Chondrocyte (in vitro differentiated cells): ENCODE data around the gene PLPPR1. TPM values are rescaled to one million over a fixed set of nuclear protein-coding genes. Genes with fewer than 3 reads are reported as not detected.
"Not testable (repeated sequence)": the region's sequence is repeated elsewhere in the genome, so short reads cannot be mapped to it uniquely, and the experiment has no call there.

Source experiments
- DNase-seq: peaks from one replicate; pipeline ENCODE4 v3.0.0; 2021; ENCODE audit warnings: mixed read lengths, low spot score
- H3K27ac Mint-ChIP-seq: one replicate; pipeline ENCODE4 v1.8.0; 2021; ENCODE audit warnings: mild to moderate bottlenecking, moderate library complexity, mixed read lengths; ENCODE audit not compliant: unreplicated experiment
- H3K27me3 Mint-ChIP-seq: 2 replicates; pipeline ENCODE4 v1.8.0; 2021; ENCODE audit warnings: low read depth, mixed read lengths
- H3K36me3 Mint-ChIP-seq: 2 replicates; pipeline ENCODE4 v1.8.0; 2021; ENCODE audit warnings: low read depth, mixed read lengths
- H3K4me1 Mint-ChIP-seq: 2 replicates; pipeline ENCODE4 v1.8.0; 2021; ENCODE audit warnings: low read depth, mild to moderate bottlenecking, mixed read lengths
- H3K4me3 Mint-ChIP-seq: one replicate; pipeline ENCODE4 v1.8.0; 2021; ENCODE audit warnings: mild to moderate bottlenecking, moderate library complexity, mixed read lengths; ENCODE audit not compliant: unreplicated experiment
- H3K9me3 Mint-ChIP-seq: 2 replicates; pipeline ENCODE4 v1.8.0; 2021; ENCODE audit warnings: low read depth, mixed read lengths
- CTCF ChIP-seq: fragments of 200-600 bp; sonication (generic); IDR thresholded peaks from 2 replicates; pipeline ENCODE4 v1.5.0; 2021; ENCODE audit warnings: antibody characterized with exemption, mild to moderate bottlenecking, moderate library complexity
- total RNA-seq: library from RNA; stranded (reverse); gene quantifications from 3 replicates; pipeline ENCODE4 v1.2.1, GENCODE V29; 2021

The PLPPR1 gene
- total RNA-seq, 1 donor from 2014 or later: not detected

GRCh38 chr9:101270302-101270701, 241.8 kb downstream of the PLPPR1 start:
- Mint-ChIP-seq H3K36me3 (no peaks in the 10 kb centered on the region), H3K27ac (no peak overlapping the region), H3K4me1 (no peaks in the 10 kb centered on the region), H3K9me3 (no peaks in the 10 kb centered on the region), H3K4me3 (no peak overlapping the region), H3K27me3 (peaks cover 14% of the 10 kb centered on the region)
- no peak for TF ChIP-seq CTCF
- DNase-seq: no peak

DNA sequence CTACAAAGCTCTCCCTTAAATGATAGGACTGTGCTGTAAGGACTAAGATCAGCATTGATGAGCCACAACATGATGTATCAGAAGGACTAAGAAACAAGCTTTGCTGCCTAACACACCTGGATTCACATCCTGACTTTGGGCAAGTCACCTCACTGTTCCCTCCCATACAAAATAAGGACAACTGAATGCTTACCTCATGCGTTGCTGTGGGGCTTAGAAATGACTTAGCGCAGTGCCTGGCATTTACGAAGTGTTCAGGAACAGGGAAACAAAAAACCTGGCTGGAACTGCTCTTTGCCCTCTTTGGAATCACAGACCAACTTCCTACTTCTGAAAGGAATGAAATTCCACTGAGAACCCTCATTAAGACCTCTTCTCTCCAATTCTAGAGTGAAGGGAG, 242.6 kb downstream of the PLPPR1 start:
- DNase-seq: no peak
- Mint-ChIP-seq H3K27ac (no peak overlapping the region), H3K36me3 (no peaks in the 10 kb centered on the region), H3K4me1 (no peaks in the 10 kb centered on the region), H3K27me3 (peaks cover 17% of the 10 kb centered on the region), H3K9me3 (no peaks in the 10 kb centered on the region), H3K4me3 (no peak overlapping the region)
- TF ChIP-seq CTCF: no peak

GRCh38 chr9:101274971-101275768, 246.6 kb downstream of the PLPPR1 start:
- no peaks in the 10 kb centered on the region for H3K36me3 Mint-ChIP-seq
- H3K4me3 Mint-ChIP-seq: no peak overlapping the region
- TF ChIP-seq CTCF: no peak
- no peak overlapping the region for H3K27ac Mint-ChIP-seq
- no peak for DNase-seq
- peaks cover 19% of the 10 kb centered on the region for H3K27me3 Mint-ChIP-seq
- no peaks in the 10 kb centered on the region for H3K4me1 Mint-ChIP-seq
- H3K9me3 Mint-ChIP-seq: peaks cover under 1% of the 10 kb centered on the region

DNA sequence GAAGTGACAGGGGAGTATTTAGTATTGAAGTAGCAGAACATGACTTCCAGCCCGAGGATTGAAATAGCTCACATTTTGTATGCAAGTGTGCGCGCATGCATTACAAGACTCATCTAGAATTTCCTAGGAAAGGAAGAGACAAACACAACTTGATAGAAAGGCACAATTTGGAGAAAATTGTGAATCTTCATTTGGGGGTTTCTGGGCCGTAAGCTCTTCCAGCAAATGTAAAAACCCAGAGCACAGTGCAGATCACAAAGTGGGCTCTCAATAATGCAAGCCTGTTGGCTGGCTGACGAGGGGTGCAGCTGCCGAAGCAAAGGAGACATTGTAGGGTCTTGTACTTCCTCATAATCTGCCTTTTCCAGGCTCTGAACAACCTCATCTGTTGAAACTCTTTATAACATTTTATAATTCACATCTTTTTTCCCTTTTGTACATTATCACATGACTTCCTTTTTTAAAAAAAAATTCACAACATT, 247.3 kb downstream of the PLPPR1 start:
- no peak for DNase-seq
- Mint-ChIP-seq H3K9me3 (peaks cover 7% of the 10 kb centered on the region), H3K27me3 (peaks cover 17% of the 10 kb centered on the region), H3K4me1 (no peaks in the 10 kb centered on the region), H3K27ac (no peak overlapping the region), H3K36me3 (no peaks in the 10 kb centered on the region), H3K4me3 (no peak overlapping the region)
- TF ChIP-seq CTCF: no peak

DNA sequence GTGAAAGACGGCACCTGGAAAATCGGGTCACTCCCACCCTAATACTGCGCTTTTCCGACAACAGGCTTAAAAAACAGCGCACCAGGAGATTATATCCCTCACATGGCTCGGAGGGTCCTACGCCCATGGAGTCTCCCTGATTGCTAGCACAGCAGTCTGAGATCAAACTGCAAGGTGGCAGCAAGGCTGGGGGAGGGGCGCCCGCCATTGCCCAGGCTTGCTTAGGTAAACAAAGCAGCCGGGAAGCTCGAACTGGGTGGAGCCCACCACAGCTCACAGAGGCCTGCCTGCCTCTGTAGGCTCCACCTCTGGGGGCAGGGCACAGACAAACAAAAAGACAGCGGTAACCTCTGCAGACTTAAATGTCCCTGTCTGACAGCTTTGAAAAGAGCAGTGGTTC, 262.5 kb downstream of the PLPPR1 start:
- not testable (repeated sequence) for H3K9me3 Mint-ChIP-seq, DNase-seq, H3K36me3 Mint-ChIP-seq, H3K4me3 Mint-ChIP-seq, H3K4me1 Mint-ChIP-seq, H3K27ac Mint-ChIP-seq
- H3K27me3 Mint-ChIP-seq: peaks cover 11% of the 10 kb centered on the region

- Mint-ChIP-seq H3K27me3 (peaks cover 25% of the 10 kb centered on the region), H3K27ac (no peak overlapping the region), H3K9me3 (no peaks in the 10 kb centered on the region), H3K4me3 (no peak overlapping the region), H3K4me1 (no peaks in the 10 kb centered on the region), H3K36me3 (no peaks in the 10 kb centered on the region)
- DNase-seq: no peak
- no peak for TF ChIP-seq CTCF
These were observed 271.4 kb downstream of the PLPPR1 start for GRCh38 chr9:101299901-101300300.
